Mesodermal cell (in vitro differentiated cells): ENCODE results near the gene SFMBT2.
"Not testable (repeated sequence)": the region's sequence is repeated elsewhere in the genome, so short reads cannot be mapped to it uniquely, and the experiment has no call there.

Experiments used
- H3K27ac ChIP-seq: 2 replicates; pipeline ENCODE4 v1.7.0; 2013; ENCODE audit warnings: mild to moderate bottlenecking, low read depth, low read length, moderate library complexity; ENCODE audit not compliant: severe bottlenecking
- H3K36me3 ChIP-seq: 2 replicates; pipeline ENCODE4 v1.7.1; 2013; ENCODE audit warnings: mild to moderate bottlenecking, low read length, moderate library complexity; ENCODE audit not compliant: control insufficient read depth, insufficient read depth
- H3K4me1 ChIP-seq: one replicate; pipeline ENCODE4 v1.7.1; 2013; ENCODE audit warnings: mild to moderate bottlenecking, low read length; ENCODE audit not compliant: insufficient read depth, control insufficient read depth, poor library complexity, severe bottlenecking
- H3K4me3 ChIP-seq: 2 replicates; pipeline ENCODE4 v1.7.0; 2013; ENCODE audit warnings: low read length, control low read depth, mild to moderate bottlenecking; ENCODE audit not compliant: insufficient read depth, poor library complexity, severe bottlenecking; ENCODE audit errors: extremely low read depth
- H3K9me3 ChIP-seq: 2 replicates; pipeline ENCODE4 v1.7.1; 2013; ENCODE audit warnings: mild to moderate bottlenecking, low read length, moderate library complexity; ENCODE audit not compliant: control insufficient read depth
- WGBS, 2 experiments: methylation state at CpG; one replicate each; pipeline ENCODE4 v1.1.5; 2013; ENCODE audit warnings: missing lambda C conversion rate in 2 of 2; ENCODE audit not compliant: insufficient coverage in 2 of 2; 5-methylcytosine and 5-hydroxymethylcytosine counted together

The SFMBT2 gene

DNA sequence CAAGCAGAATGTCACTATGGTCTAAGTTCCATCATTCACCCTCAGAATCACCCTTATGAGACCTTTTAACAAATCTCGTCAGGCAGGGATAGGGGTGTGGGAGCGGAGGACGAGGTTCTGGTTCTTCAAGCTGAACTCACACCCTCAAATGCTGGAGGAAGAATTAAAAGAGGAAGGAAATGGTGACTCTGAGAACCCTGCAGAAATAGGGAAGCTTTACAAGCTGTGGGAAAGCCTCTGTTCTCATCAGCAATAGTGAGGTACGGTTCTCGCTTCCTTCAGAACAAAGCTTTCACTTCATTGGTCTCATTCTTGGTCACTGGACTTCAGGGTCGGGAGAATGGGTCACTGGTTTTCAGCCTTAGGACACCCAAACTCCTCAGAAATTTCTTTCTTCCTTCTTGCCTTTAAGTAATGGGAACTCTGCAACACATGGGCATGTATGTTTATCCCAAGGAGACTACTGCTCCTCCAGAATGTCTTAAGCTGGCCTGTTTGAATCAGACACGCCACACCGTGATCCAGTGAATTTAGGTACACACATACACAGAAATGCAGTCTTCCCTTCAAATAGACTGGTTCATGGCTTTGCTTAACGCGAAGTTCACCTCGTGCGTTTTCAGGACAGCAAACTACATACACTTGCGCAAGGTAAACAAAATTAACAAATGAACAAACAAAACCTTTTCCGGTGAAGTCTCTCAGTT is 226.0 kb downstream of the SFMBT2 start:
- 90 to 94% methylated on average over 12 to 13 of the region's 14 CpGs for whole genome bisulfite sequencing, 2 experiments

DNA sequence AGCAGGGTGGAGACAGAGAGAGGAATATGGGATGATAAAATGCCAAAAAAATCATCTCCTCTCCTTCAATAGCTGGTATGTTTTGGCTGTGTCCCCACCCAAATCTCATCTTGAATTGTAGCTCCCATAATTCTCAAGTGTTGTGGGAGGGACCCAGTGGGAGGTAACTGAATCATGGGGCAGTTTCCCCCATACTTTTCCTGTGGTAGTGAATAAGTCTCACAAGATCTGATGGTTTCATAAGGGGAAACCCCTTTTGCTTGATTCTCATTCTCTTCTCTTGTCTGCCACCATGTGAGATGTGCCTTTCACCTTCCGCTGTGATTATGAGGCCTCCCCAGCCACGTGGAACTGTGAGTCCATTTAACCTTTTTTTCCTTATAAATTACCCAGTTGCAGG is 226.7 kb downstream of the SFMBT2 start:
- H3K4me1 ChIP-seq, H3K27ac ChIP-seq, H3K36me3 ChIP-seq, H3K9me3 ChIP-seq, H3K4me3 ChIP-seq: not testable (repeated sequence)
- no CpG with 5 or more reads among the region's 2 CpGs for WGBS, 2 experiments

More for the DNA sequence above, 226.0 kb downstream of the SFMBT2 start:
- no peaks in the 10 kb centered on the region for H3K4me1 ChIP-seq
- H3K4me3 ChIP-seq = no peak overlapping the region
- H3K9me3 ChIP-seq = no peaks in the 10 kb centered on the region
- H3K36me3 ChIP-seq = no peaks in the 10 kb centered on the region
- H3K27ac ChIP-seq = no peak overlapping the region

DNA sequence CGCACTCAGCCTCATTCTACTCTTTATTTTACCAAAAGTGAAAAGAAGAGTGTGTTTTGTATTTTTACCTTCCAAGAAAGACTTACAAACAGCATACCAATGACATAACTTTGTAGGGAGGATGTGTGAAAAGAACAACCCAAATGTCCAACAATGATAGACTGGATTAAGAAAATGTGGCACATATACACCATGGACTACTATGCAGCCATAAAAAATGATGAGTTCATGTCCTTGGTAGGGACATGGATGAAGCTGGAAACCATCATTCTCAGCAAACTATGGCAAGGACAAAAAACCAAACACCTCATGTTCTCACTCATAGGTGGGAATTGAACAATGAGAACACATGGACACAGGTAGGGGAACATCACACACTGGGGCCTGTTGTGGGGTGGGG is 228.5 kb downstream of the SFMBT2 start:
- not testable (repeated sequence) for H3K36me3 ChIP-seq, H3K27ac ChIP-seq, H3K9me3 ChIP-seq, H3K4me3 ChIP-seq, H3K4me1 ChIP-seq
- WGBS, 2 experiments = no CpG with 5 or more reads among the region's 1 CpG

DNA sequence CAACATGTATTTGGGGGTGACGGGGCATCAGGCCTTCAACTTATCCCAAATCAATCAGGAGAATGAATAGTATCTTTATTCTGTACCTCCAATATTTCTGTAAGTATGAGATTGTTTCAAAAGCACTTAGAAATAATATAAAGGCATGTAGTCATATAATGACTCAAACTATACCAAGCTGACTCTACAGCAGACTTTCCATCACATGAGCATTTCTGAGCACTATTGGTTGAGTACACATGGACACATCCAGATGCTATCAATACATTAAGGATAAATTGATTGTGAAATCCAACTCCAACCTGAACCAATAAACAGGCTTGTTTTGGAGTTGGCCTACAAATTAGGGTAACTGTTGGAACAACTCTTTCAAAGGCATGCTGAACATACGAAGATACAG is 229.4 kb downstream of the SFMBT2 start:
- WGBS, 2 experiments = 92% methylated on average over 1 of the region's 2 CpGs; no CpG with 5 or more reads in 1 of the 2 experiments
- H3K9me3 ChIP-seq = no peaks in the 10 kb centered on the region
- no peak overlapping the region for H3K4me3 ChIP-seq
- no peaks in the 10 kb centered on the region for H3K4me1 ChIP-seq
- H3K36me3 ChIP-seq = no peaks in the 10 kb centered on the region
- H3K27ac ChIP-seq = no peak overlapping the region

DNA sequence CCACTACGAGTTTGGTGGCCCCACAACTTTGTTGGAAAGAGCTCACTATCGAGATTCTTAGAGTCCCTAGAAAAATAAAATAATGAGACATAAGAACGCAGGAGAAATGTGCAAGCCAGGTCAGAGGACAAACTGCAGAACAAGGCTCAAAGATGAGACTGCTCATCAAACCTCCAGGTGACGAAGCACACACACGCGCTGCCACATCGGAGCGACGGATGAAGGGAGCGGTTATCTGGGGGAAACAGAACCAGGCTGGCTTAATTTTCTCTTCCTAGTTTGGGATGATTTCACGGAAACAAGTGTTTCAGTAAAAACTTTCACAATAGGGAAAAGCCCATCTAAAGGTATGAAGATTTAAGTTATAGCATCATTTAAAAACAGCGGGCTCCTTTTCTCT is 231.3 kb downstream of the SFMBT2 start:
- Histone ChIP-seq H3K27ac (no peak overlapping the region), H3K4me3 (no peak overlapping the region), H3K9me3 (no peaks in the 10 kb centered on the region), H3K36me3 (no peaks in the 10 kb centered on the region), H3K4me1 (no peaks in the 10 kb centered on the region)
- WGBS, 2 experiments = 93 to 100% methylated on average over 4 to 10 of the region's 12 CpGs

DNA sequence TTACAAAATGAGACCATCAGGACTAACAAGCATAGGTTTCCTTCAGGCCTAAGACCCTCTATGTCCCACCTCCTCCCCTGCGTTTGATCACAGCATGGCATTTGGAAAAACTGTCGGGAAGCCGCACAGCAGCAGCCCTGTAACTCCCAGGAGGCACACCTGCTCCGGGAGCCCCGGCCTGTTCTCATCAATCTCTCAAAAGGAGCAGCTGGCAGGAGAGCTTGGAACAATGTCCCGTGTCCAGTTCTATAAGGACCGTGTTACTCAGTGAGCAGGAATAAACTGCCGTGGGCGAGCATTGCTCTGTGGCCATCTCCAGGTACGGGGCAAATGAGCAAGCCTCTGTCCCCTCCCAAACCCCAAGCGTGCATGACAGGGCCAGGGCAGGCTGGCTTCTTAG is 236.9 kb downstream of the SFMBT2 start:
- Histone ChIP-seq H3K27ac (no peak overlapping the region), H3K9me3 (no peaks in the 10 kb centered on the region), H3K36me3 (no peaks in the 10 kb centered on the region), H3K4me1 (no peaks in the 10 kb centered on the region), H3K4me3 (no peak overlapping the region)
- 92 to 93% methylated on average over 10 of the region's 11 CpGs for WGBS, 2 experiments

DNA sequence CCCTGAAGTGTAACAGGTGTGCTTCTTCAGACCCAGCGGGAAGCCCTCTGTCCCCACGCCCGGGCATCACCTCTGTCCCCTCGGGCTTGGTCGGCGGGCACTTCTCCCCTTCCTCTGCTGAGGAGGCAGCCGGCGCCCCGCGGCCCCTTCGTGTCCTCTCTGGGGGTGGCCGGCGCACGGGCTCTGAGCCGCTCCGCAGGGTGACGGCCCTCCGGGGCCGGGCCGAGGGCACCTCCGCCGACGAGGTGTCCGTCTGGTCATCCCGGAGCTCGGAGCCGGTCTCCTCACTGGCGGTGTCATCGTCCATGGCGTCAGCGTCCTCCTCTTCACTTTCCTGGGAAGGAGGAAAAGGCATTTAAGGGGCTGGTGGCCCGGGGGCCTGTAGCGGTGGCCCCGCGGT is 239.0 kb downstream of the SFMBT2 start:
- Histone ChIP-seq H3K4me3 (no peak overlapping the region), H3K9me3 (no peaks in the 10 kb centered on the region), H3K4me1 (no peaks in the 10 kb centered on the region), H3K36me3 (no peaks in the 10 kb centered on the region), H3K27ac (no peak overlapping the region)
- 97 to 98% methylated on average over 25 to 35 of the region's 35 CpGs for WGBS, 2 experiments

DNA sequence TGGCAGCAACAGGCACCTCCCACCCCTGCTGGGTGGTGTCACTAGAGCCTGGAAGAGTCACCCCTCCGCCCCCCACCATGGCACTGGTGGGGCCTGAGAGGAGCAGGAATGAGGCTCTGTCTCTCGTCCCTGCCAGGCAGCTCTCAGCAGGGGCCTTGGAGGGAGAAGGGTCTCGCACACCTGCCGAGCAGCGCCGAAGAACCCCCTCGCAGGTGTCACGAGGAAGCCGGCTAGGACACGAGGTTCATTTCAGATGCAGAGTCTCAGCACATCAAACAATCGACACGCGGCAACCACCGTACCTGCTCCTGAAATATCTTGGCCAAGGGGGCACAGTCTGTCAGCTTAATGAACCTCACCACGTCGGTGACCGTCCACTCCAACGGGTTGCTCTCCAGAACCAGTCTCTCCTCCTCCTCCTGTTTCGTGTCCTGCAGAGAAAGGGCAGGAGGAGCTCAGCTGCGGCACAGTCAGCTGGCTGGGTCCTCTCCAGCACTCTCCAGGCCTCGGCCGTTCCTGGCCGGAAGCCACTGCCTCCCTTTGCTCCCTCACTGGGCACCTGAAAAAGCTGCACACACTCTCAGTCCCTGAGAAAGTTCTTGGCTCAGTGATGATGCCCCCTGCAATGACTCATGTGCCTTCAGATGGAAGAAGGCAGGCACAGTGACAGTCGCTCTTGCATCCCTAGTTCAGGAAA is 240.1 kb downstream of the SFMBT2 start:
- H3K4me1 ChIP-seq = no peaks in the 10 kb centered on the region
- H3K27ac ChIP-seq = no peak overlapping the region
- H3K4me3 ChIP-seq = no peak overlapping the region
- 93 to 95% methylated on average over 22 to 24 of the region's 24 CpGs for WGBS, 2 experiments
- H3K36me3 ChIP-seq = no peaks in the 10 kb centered on the region
- H3K9me3 ChIP-seq = no peaks in the 10 kb centered on the region

DNA sequence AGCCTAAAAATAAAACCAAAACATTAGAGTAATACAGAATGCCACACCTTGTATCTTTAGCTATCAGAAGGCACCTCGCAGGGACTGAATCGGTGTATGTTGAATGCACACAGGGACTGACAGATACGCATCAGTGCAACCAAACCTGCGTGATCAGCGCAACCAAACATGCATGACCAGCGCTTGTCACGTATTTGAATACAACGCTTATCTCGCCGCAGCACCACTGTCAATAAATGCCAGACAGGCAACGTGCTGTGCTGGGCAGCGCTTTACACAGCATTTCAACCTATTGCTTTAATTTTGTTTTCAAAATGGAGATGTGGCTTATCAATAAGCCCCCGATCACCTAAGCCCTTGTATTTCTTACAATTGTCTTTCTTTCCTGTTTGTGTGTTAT is 242.4 kb downstream of the SFMBT2 start:
- Histone ChIP-seq H3K4me3 (no peak overlapping the region), H3K36me3 (no peaks in the 10 kb centered on the region), H3K9me3 (no peaks in the 10 kb centered on the region), H3K27ac (no peak overlapping the region), H3K4me1 (no peaks in the 10 kb centered on the region)
- 90 to 96% methylated on average over 10 to 11 of the region's 13 CpGs for WGBS, 2 experiments

DNA sequence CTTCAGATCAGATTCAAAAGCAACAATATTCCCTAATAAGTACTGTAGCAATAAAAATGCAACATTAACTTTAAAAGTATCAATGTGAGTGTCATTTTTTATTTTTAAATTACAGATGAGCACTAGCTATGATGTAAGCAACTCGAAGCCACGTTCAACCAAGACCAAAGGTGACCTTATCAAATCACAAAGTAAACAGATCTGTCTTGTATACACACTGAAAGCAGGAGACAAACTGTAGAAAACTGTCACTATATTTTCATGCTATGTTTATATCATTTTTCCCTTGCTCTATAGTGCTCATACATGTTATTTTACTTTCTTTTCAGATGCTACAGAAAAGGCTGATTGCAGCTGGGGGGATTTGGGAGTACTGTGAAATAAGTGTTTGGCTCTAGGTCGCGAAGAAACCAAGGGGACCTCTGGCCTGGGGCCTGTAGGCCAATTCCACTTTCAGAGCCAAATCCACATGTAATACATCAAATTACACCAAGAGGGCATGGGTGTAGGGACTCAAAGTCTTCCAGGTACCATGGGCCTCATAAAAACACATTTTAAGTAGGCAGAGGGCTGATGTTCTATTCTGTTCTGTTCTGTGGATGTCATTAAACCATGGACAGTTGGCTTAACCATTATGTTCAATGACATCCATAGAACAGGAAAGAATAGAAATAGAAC is 245.2 kb downstream of the SFMBT2 start:
- Histone ChIP-seq H3K36me3 (no peaks in the 10 kb centered on the region), H3K4me1 (no peaks in the 10 kb centered on the region)
- WGBS, 2 experiments = 62% methylated on average over 2 of the region's 4 CpGs; no CpG with 5 or more reads in 1 of the 2 experiments

DNA sequence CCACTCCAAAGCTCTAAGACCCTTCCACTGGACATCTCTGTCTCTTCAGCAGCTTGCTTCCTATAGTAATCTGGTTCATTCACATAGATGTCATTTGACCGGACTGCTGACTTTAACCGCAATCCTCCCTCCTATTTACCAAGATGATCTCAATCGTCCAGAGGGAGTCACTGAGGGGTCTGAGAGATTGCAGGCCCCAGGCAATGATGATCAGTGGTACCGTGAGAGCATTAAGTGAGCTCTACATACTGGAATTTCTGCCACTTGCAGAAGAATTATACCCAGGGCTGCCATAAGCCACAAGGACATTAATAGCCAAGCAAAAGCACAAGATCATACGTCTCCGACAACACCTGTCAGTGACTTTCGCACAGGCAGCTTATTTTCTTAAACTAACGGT is 245.9 kb downstream of the SFMBT2 start:
- Histone ChIP-seq H3K27ac (no peak overlapping the region), H3K4me3 (no peak overlapping the region), H3K36me3 (no peaks in the 10 kb centered on the region), H3K4me1 (no peaks in the 10 kb centered on the region), H3K9me3 (no peaks in the 10 kb centered on the region)
- 89 to 100% methylated on average over 5 of the region's 8 CpGs for WGBS, 2 experiments

More for the DNA sequence above, 245.2 kb downstream of the SFMBT2 start:
- Histone ChIP-seq H3K4me3 (no peak overlapping the region), H3K9me3 (no peaks in the 10 kb centered on the region), H3K27ac (no peak overlapping the region)
